NCI-H446 treated with DMSO at 0.1 percent for 48 hours (cell line): Measurements from ENCODE around the gene LYPD1.
"Not testable (repeated sequence)": the region's sequence is repeated elsewhere in the genome, so short reads cannot be mapped to it uniquely, and the experiment has no call there.

Experiments used
- DNase-seq: peaks from one replicate; lab custom pipeline; 2025; lab: John Stamatoyannopoulos, UW

The LYPD1 gene, protein sequence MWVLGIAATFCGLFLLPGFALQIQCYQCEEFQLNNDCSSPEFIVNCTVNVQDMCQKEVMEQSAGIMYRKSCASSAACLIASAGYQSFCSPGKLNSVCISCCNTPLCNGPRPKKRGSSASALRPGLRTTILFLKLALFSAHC

DNA sequence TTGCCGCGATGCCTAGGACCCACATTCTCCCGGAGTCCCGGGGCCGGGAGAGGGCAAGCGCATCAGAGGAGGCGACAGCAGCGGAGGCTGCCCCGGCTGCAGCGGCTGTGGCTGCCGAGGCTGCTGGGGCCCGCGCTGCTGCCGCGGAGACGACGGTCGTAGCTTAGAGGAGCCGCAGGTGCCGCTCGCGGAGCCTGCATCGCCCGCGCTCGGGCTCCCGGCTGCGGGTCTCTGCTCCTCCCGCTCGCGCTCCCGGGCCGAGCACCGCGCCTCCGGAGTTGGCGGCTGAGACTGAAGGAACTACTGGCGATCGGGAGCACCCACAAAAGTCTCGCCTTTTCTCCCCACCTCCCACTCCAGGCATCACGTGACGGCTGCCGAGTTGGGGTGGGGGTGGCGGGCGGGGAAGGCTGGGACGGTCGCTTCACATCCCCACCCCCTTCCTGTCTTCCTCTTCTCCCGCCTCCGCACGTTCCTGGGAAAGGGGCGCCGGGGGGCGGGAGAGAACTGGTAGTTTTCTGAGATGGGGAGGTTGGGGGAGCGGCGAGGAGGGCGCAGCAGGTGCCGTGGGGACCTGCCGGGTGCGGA lies at the start of gene LYPD1:
TSS of gene LYPD1 (minus strand) at position 298 of the 588 bp plus-strand sequence. CDS start at position 25, 273 bp downstream.
- no peak for DNase-seq

- DNase-seq, result no peak
Measured at GRCh38 chr2:132719480-132719879, 49.5 kb upstream of the LYPD1 start.

- no peak for DNase-seq
Measured at GRCh38 chr2:132716954-132717353, 46.9 kb upstream of the LYPD1 start.

DNA sequence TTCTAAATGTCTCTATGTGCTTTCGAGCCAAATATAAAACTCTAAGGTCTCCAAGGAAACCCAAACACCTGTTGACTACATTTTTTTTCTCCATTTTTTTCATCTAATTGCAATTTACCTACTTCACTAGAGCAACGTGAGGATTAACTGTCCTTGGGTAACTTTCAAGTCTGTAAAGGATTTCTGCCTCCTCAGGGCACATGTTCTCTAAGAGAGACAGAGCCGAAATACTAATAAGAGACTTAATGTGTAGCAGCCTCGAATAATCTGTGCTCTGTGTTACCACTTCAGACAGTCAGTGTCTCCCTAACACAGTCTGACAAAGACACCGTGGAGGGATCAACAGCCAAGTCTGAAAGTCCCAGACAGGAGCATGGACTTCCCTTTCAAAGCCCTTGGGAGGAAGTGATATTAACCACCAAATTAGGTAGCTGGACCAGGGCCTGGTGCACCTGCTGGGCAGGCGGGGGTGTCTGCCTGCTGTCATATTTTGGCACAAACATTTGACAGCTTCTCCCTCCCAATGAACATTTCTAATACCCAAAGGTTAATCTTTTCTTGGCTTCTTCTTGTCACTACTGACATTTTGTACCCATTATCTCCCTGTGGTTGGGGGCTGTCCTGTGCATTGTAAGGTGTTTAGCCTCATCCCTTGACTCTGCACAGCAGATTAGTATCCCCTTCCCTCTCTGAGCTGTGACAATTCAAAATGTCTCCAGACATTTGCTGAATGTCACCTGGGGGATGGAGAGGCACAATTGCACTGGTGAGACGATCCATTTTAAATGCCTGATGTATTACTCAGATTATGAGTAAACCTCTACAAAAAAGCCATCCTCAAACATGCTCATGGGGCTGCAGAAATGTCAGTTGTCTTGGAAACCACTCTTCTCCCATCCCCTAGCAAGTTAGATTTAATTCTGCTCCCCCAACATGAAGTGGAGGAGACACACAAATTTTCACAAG lies 45.7 kb upstream of the LYPD1 start:
- DNase-seq, result no peak

DNA sequence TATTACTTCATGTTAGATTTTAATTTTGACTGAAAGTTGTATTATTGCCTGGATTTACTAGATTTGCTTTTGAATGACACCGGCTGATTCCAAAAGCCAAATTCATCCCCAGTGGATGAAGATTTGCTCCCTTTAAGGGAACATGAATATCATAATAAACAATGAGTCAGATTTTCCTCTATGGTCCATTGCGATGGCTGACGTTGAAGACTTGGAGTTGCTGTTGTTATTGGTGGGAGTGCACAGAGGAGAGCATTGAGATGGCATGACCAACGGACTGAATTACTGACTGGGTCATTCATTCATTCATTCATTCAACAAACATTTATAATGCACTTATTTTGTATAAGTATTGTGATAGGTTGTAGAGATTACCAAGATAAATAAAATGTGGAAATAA lies 33.4 kb upstream of the LYPD1 start:
- DNase-seq, result no peak

GRCh38 chr2:132701810-132702209 lies 31.8 kb upstream of the LYPD1 start:
- no peak for DNase-seq

DNA sequence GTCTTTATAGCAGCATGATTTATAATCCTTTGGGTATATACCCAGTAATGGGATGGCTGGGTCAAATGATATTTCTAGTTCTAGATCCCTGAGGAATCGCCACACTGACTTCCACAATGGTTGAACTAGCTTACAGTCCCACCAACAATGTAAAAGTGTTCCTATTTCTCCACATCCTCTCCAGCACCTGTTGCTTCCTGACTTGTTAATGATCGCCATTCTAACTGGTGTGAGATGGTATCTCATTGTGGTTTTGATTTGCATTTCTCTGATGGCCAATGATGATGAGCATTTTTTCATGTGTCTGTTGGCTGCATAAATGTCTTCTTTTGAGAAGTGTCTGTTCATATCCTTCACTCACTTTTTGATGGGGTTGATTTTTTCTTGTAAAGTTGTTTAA lies 29.8 kb upstream of the LYPD1 start:
- not testable (repeated sequence) for DNase-seq

- DNase-seq, result not testable (repeated sequence)
Measured at GRCh38 chr2:132698347-132698746, 28.3 kb upstream of the LYPD1 start.

- DNase-seq, result no peak
Measured at GRCh38 chr2:132697556-132698205, 27.7 kb upstream of the LYPD1 start.

DNA sequence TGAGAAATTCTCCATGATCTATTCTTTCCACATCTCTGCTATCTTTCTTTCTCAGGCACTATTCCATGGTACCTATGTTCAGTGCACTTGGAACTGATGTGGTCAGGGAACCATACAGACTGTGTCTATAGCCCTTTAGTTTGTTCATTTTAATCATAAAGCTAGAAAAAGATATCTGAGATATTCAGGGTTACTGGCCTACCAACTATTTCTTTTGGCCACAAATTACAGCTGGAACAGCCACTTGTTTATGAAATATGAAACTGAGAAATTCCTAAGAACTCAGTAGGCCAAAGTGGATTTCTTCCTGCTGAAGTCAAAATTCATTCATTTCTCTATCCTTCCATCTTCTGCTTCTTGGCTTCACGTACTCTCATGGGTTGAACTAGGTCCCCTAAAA lies 22.8 kb upstream of the LYPD1 start:
- DNase-seq, result no peak

DNA sequence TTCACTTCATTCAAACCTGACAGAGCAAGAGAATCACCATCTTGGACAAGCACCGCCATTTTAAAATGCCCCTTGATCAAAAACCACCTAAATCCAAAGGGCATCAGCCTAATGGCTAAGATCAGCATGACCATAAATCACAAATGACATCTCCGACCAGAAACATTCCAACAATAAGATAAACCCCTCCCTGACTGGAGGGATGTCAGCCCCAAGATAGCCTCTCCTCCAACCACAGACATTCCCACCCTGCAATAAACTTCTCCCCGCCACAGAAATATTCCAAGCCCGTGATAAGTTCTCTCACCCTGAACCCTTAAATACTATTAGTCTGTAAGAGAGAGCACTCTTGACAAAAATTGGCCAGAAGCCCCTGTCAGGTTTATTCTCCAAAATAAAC lies 21.6 kb upstream of the LYPD1 start:
- no peak for DNase-seq

DNA sequence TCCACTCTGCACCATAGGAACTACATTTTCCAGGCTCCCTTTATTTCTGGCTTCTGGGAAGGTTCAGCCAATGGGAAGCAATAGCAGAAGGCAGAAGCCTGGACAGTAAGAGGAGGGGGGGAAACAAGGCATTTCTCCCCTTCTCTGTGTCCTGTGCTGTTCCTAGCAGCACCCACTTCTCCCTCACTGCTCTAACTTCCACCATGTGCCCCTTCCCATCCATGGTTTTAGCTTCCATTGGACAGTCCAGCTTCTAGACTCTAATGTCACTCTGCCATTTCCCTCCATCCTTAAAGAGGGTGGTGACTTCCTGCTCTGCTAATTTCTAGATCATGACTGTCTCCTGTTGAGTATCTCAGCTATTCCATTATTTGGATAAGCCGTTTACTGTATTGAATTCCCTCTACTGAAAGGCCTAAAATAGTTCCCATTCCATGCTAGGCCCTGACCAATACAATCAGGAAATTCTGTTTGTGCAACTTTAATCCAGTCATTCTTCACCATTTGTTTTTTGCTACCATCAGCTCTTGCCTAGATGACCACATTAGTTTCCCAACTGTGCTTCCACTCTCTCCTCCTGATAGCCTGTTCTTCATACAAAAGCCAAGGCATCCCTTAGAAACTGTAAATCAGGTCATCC lies 20.8 kb upstream of the LYPD1 start:
- no peak for DNase-seq

DNA sequence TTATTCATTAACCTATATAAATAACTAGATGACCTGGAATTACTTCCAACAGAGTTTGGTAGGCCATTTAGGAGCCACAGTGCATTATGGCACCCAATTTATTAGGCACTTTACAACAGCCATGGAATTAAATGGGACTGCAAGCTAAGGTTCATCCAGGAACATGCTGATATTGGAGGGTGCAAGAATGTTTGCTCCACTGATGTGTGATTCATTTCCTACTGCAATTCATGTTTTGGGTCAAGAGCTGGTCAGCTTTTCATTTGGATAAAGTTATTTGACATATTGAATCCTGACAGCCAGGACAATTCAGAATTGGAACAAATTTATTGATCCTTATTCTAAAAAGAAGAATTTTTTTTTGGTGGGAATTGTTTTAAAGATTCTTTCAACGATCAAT lies 11.8 kb upstream of the LYPD1 start:
- no peak for DNase-seq

DNA sequence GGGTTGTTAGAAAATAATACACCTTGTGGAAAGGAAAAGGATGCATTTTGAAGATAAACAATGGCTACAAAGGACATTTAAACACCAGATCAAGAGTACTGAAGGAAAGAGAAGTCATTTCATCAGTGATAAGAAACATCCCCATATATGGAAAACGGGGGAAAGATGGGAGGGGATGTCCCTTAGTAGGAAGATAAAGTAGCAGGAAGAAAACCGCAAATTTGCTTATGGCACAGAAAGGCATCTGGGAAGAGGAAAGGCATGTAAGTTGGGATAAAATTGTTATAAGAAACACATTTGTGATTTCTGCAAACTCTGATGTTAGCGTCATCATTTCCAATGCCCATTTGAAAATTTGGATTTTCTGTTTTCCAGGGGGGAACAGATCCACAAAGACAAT lies 10.5 kb upstream of the LYPD1 start:
- no peak for DNase-seq

DNA sequence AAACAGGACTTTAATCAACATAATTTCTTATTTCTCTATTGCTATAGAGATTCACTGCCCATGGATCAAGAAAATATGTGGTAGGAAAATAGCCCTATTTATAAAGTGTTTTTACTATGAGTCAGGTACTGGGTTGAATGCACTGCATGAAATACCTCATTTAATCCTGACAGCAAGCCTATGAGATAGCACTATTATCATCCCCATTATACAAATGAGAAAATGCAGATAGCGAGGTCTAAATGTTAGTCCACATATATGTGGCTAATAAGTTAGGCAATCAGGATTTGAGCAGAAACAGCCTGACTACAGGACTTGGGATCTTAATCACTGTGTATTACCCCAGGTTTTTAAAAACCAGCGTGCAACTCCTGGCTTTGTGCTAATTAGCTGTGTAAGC lies 8.5 kb upstream of the LYPD1 start:
- no peak for DNase-seq

- DNase-seq, result no peak
Measured at GRCh38 chr2:132677661-132678060, 7.7 kb upstream of the LYPD1 start.

DNA sequence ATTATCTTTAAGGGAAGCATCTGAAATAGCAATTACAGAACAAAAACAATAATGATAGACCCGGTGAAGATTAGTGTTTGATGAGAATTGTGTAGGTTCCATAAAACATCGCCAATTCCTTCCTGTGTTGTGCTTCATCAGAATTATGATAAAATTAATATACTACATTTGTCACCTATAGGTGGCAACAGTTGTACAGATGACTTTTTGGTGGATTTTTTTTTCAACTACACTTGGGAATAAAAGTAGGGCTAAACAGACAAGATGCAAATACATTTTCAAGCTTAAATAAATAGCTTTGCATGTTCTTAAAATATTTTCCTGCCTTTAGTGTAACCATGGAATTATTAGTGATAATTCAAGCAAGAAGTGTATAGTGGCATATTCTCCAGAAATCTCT lies 7.0 kb upstream of the LYPD1 start:
- DNase-seq, result no peak

- no peak for DNase-seq
Measured at GRCh38 chr2:132671151-132671835, 1.3 kb upstream of the LYPD1 start.

DNA sequence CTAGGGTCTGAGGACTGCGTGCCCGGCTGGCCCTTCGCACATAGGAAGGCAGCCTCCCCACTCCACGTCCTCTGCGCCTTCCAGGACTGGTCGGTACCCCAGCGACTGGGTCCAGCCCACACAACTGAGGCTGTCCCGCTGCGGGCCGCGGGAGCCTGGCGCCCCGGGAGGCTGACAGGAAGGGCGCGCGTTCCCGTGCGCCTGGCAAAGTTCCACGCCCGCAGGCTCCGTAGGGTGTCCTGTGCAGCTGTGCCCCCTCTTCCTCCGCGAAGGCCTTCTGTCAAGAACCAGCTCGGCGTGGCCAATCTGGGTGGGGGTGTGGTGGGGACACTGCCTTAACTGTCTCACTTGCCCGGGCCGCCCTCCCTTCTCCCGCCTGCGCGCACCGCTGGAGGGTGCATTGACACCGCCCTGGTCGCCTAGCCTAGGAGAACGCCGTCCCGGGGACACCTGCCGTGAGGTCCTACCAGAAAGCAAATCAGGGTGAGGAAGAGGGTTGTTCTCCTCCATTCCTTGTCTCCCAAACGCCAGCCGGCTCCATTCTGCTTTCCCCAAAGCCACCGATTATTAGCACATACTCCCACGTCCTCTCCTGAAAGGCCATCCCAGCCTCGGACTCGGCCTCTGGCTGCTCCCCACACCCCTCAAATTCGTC lies 618 bp upstream of the LYPD1 start:
- DNase-seq, result no peak

DNA sequence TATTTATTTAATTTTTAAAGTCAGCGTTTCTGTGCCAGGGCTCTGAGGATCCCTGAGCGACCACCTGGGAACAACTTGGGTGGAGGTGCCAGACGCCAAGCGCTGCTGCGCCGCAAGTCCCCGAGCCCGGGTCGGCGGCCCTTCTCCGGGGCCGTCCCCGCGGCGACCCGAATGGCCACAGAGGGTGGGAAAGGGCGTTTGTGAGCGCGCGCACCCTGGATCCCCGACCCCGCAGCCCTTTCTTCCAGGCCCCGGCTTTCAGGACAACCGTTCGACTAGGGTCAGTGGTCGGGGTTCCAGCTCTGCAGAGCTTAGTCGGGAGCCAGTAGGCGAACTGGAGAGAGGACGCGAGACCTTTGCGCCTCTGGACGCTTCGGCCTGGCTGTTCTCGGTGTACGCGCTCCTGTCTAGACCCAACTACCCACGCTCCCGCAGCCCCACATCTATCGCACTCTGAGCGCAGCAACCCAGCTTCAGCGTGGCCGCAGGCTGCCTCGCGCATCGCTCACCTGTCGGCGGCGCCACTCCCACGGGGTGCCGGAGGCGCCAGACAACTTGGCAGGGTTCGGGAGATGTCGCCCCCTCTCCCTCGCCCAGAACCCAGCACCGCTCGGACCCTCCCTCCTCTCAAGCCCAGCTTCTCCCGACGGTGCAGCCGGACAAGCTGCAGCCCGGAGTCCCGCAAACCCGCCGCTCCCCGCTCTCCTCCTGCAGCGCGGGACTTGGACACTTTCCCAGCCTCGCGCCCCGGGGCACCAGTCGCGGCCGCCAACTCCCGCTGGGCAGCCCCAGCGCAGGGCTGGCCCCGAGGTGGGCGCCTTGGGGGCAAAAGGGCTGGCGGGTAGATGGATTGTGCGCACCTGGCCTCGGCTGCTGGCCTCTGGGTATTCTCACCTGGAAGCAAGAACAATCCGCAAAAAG lies 758 bp downstream of the LYPD1 start:
- no peak for DNase-seq
